ENCODE data around the gene SH2D3C.

The SH2D3C gene

GRCh38 chr9:127778280-127779135 is at the start of gene SH2D3C:
Gene SH2D3C, minus strand, starts transcription at chr9:127778666. Its CDS starts 39 bp downstream, at chr9:127778627.
- DNase-seq (ENCODE audit: low read depth), result no peak

- no peak for DNase-seq (ENCODE audit: low read depth)
These were observed 47.9 kb upstream of the SH2D3C start for GRCh38 chr9:127826253-127826913.

GRCh38 chr9:127825319-127826051 is 47.0 kb upstream of the SH2D3C start:
- DNase-seq (ENCODE audit: low read depth), result no peak

- no peak for DNase-seq (ENCODE audit: low read depth)
These were observed 43.6 kb upstream of the SH2D3C start for GRCh38 chr9:127822108-127822507.

GRCh38 chr9:127818574-127818973 is 40.1 kb upstream of the SH2D3C start:
- no peak for DNase-seq (ENCODE audit: low read depth)

- peak; percentile 4 for DNase-seq (ENCODE audit: low read depth)
These were observed 39.5 kb upstream of the SH2D3C start for GRCh38 chr9:127817881-127818434.

GRCh38 chr9:127816728-127817127 is 38.3 kb upstream of the SH2D3C start:
- no peak for DNase-seq (ENCODE audit: low read depth)

GRCh38 chr9:127816362-127816725 is 37.9 kb upstream of the SH2D3C start:
- DNase-seq (ENCODE audit: low read depth), result no peak

GRCh38 chr9:127815512-127816361 is 37.3 kb upstream of the SH2D3C start:
- peak; percentile 1 for DNase-seq (ENCODE audit: low read depth)

- DNase-seq (ENCODE audit: low read depth), result peak; percentile 1
These were observed 36.4 kb upstream of the SH2D3C start for GRCh38 chr9:127814619-127815511.

GRCh38 chr9:127813686-127814226 is 35.3 kb upstream of the SH2D3C start:
- no peak for DNase-seq (ENCODE audit: low read depth)

- DNase-seq (ENCODE audit: low read depth), result no peak
These were observed 34.6 kb upstream of the SH2D3C start for GRCh38 chr9:127812936-127813675.

GRCh38 chr9:127812011-127812410 is 33.5 kb upstream of the SH2D3C start:
- DNase-seq (ENCODE audit: low read depth), result peak; percentile 2

- DNase-seq (ENCODE audit: low read depth), result no peak
These were observed 32.1 kb upstream of the SH2D3C start for GRCh38 chr9:127810378-127811187.

- peak; percentile 50 for DNase-seq (ENCODE audit: low read depth)
These were observed 31.3 kb upstream of the SH2D3C start for GRCh38 chr9:127809540-127810377.

GRCh38 chr9:127809002-127809539 is 30.6 kb upstream of the SH2D3C start:
- DNase-seq (ENCODE audit: low read depth), result no peak

- DNase-seq (ENCODE audit: low read depth), result no peak
These were observed 30.0 kb upstream of the SH2D3C start for GRCh38 chr9:127808347-127809001.

All from fibroblast of gingiva (primary cell).